Sigmoid colon (tissue), 7 donors: ENCODE measurements around the gene UHRF2. TPM values are rescaled to one million over a fixed set of nuclear protein-coding genes. Genes with fewer than 3 reads are reported as not detected.

Experiments used
- DNase-seq: peaks from one replicate; pipeline ENCODE4 v3.0.0-alpha.2; 2019
- H3K27ac ChIP-seq, 4 donors: fragments of 200-600 bp; sonication (generic); one replicate each; pipeline ENCODE4 v1.5.1; 2016 to 2019; ENCODE audit warnings: mild to moderate bottlenecking in 1 of 4
- H3K27me3 ChIP-seq, 3 donors: fragments of 200-600 bp; sonication (generic); one replicate each; pipeline ENCODE4 v1.5.1; 2019; ENCODE audit warnings: mild to moderate bottlenecking in 1 of 3
- H3K36me3 ChIP-seq, 4 donors: fragments of 200-600 bp; sonication (generic); one replicate each; pipeline ENCODE4 v1.5.1; 2016 to 2019
- H3K4me1 ChIP-seq, 4 donors: fragments of 200-600 bp; sonication (generic); one replicate each; pipeline ENCODE4 v1.5.1; 2017 to 2019
- H3K4me3 ChIP-seq, 4 donors: fragments of 200-600 bp; sonication (generic); one replicate each; pipeline ENCODE4 v1.5.1; 2017 to 2019; ENCODE audit warnings: mild to moderate bottlenecking in 2 of 4, moderate library complexity in 1 of 4
- H3K9me3 ChIP-seq, 4 donors: fragments of 200-600 bp in 3 of 4; sonication (generic) in 3 of 4; one replicate each; pipeline versions ENCODE4 v1.5.1 to v1.6.1; 2013 to 2019
- CTCF ChIP-seq, 4 experiments: fragments of 450-650 bp in 3 of 4; fragments of 200-600 bp in 1 of 4; IDR thresholded peaks; one replicate each; pipeline ENCODE4 v1.5.1; 2016 to 2019; ENCODE audit warnings: antibody characterized with exemption in 4 of 4, mild to moderate bottlenecking in 3 of 4, moderate library complexity in 2 of 4
- EP300 ChIP-seq, 4 donors: sonication (generic); formaldehyde crosslinking; IDR thresholded peaks; one replicate each; pipeline ENCODE4 v1.6.1; 2017; ENCODE audit warnings: antibody characterized with exemption in 4 of 4
- POLR2A ChIP-seq, 2 donors: fragments of 450-650 bp; IDR thresholded peaks; one replicate each; pipeline ENCODE4 v1.6.1; 2016; ENCODE audit warnings: antibody characterized with exemption in 2 of 2, mild to moderate bottlenecking in 2 of 2, moderate library complexity in 2 of 2
- POLR2AphosphoS5 ChIP-seq, 4 donors: sonication (generic); formaldehyde crosslinking; IDR thresholded peaks; one replicate each; pipeline ENCODE4 v1.6.1; 2017; ENCODE audit warnings: antibody characterized with exemption in 4 of 4
- WGBS, 2 donors: extraction: QIAGEN DNeasy Blood & Tissue Kit; methylation state at CpG; one replicate each; pipeline ENCODE4 v1.1.7; 2013; 5-methylcytosine and 5-hydroxymethylcytosine counted together
- intact Hi-C: fragments of 100-400 bp; cut with DNase I; formaldehyde crosslinking; loops from one replicate; pipeline ENCODE4 v1.15.1; 2023
- polyA plus RNA-seq, 3 donors: library from polyadenylated mRNA; stranded (reverse); fragments of 200-250 nt; gene quantifications; one replicate each; pipeline ENCODE4 v1.2.3, GENCODE V29; 2013
- total RNA-seq, 4 donors: library from RNA; depleted of rRNA; stranded (reverse); fragments of >200 nt; gene quantifications; one replicate each; pipeline ENCODE4 v1.1.0, GENCODE V29; 2016
- donor health status: healthy with polysubstance abuse.
- donor health status: Bipolar disorder and iron deficiency.
- donor health status: healthy.

The UHRF2 gene
- total and polyA plus RNA-seq, 7 donors = 7.6 to 55.6 (median 49.1) TPM

GRCh38 chr9:6426117-6426516 is 13.1 kb downstream of the UHRF2 start:
- Histone ChIP-seq H3K27me3 (no peaks in the 10 kb centered on the region), H3K27ac (no peak overlapping the region), H3K4me3 (no peak overlapping the region), H3K9me3 (no peaks in the 10 kb centered on the region), H3K36me3 (peaks cover 0 to 5% (median 0%) of the 10 kb centered on the region in 4 donors), H3K4me1 (peaks cover 0 to 36% (median 30%) of the 10 kb centered on the region in 4 donors)
- WGBS, 2 donors = 78 to 88% methylated on average over 2 of the region's 2 CpGs
- TF ChIP-seq POLR2AphosphoS5 (IDR thresholded peaks at IDR 0.05) (no peak), EP300 (IDR thresholded peaks at IDR 0.05) (no peak)
- DNase-seq = no peak
- intact Hi-C loops = no loop called here

- H3K9me3 ChIP-seq = no peaks in the 10 kb centered on the region
- H3K36me3 ChIP-seq = peaks cover 0 to 3% (median under 1%) of the 10 kb centered on the region in 4 donors
- WGBS, 2 donors = 69 to 82% methylated on average over 11 of the region's 11 CpGs
- TF ChIP-seq POLR2AphosphoS5 (IDR thresholded peaks at IDR 0.05) = no peak
- no peak for TF ChIP-seq CTCF (IDR thresholded peaks at IDR 0.05)
- no peak for TF ChIP-seq POLR2A (IDR thresholded peaks at IDR 0.05)
- no peak for TF ChIP-seq EP300 (IDR thresholded peaks at IDR 0.05)
- no peaks in the 10 kb centered on the region for H3K27me3 ChIP-seq
- no peak overlapping the region for H3K27ac ChIP-seq
- intact Hi-C loops = no loop called here
- H3K4me1 ChIP-seq = peaks cover 0 to 43% (median 32%) of the 10 kb centered on the region in 4 donors
- H3K4me3 ChIP-seq = no peak overlapping the region
- no peak for DNase-seq
These were observed 16.2 kb downstream of the UHRF2 start for GRCh38 chr9:6428940-6429889.

GRCh38 chr9:6431038-6431437 is 18.0 kb downstream of the UHRF2 start:
- TF ChIP-seq EP300 (IDR thresholded peaks at IDR 0.05) (no peak), POLR2AphosphoS5 (IDR thresholded peaks at IDR 0.05) (no peak), CTCF (IDR thresholded peaks at IDR 0.05) (no peak), POLR2A (IDR thresholded peaks at IDR 0.05) (no peak)
- Histone ChIP-seq H3K4me3 (no peak overlapping the region), H3K4me1 (peaks cover 0 to 38% (median 24%) of the 10 kb centered on the region in 4 donors), H3K36me3 (peaks cover 0 to 11% (median 3%) of the 10 kb centered on the region in 4 donors), H3K27me3 (no peaks in the 10 kb centered on the region), H3K9me3 (no peaks in the 10 kb centered on the region), H3K27ac (no peak overlapping the region)
- intact Hi-C loops = no loop called here
- no peak for DNase-seq

- Histone ChIP-seq H3K27me3 (no peaks in the 10 kb centered on the region), H3K4me3 (no peak overlapping the region), H3K9me3 (no peaks in the 10 kb centered on the region), H3K36me3 (peaks cover 0 to 21% (median 4%) of the 10 kb centered on the region in 4 donors), H3K4me1 (peaks cover 0 to 23% (median 17%) of the 10 kb centered on the region in 4 donors), H3K27ac (no peak overlapping the region)
- WGBS, 2 donors = 73 to 92% methylated on average over 2 of the region's 2 CpGs
- DNase-seq = no peak
- intact Hi-C loops = no loop called here
- TF ChIP-seq POLR2AphosphoS5 (IDR thresholded peaks at IDR 0.05) = no peak
- TF ChIP-seq POLR2A (IDR thresholded peaks at IDR 0.05) = no peak
- no peak for TF ChIP-seq CTCF (IDR thresholded peaks at IDR 0.05)
- TF ChIP-seq EP300 (IDR thresholded peaks at IDR 0.05) = no peak
These were observed 20.4 kb downstream of the UHRF2 start for GRCh38 chr9:6433410-6433809.

GRCh38 chr9:6439051-6439703 is 26.2 kb downstream of the UHRF2 start:
- Histone ChIP-seq H3K4me3 (no peak overlapping the region), H3K27me3 (no peaks in the 10 kb centered on the region), H3K27ac (no peak overlapping the region), H3K36me3 (peaks cover 0 to 18% (median 4%) of the 10 kb centered on the region in 4 donors), H3K4me1 (peaks cover 0 to 64% (median 42%) of the 10 kb centered on the region in 4 donors), H3K9me3 (no peaks in the 10 kb centered on the region)
- no peak for DNase-seq
- TF ChIP-seq CTCF (IDR thresholded peaks at IDR 0.05) = no peak
- no peak for TF ChIP-seq POLR2AphosphoS5 (IDR thresholded peaks at IDR 0.05)
- TF ChIP-seq EP300 (IDR thresholded peaks at IDR 0.05) = no peak
- TF ChIP-seq POLR2A (IDR thresholded peaks at IDR 0.05) = no peak
- WGBS, 2 donors = 86% methylated on average over 9 of the region's 9 CpGs
- intact Hi-C loops = no loop called here
